Testis (tissue), 2 donors: Measurements from ENCODE around the gene PGBD1.

Experiments
- CTCF ChIP-seq, 3 experiments: fragments of 450-650 bp in 2 of 3; fragments of 200-600 bp in 1 of 3; sonication (generic) in 1 of 3; IDR thresholded peaks; one replicate each; pipeline ENCODE4 v1.5.1; 2016 to 2019; ENCODE audit warnings: antibody characterized with exemption in 3 of 3, mild to moderate bottlenecking in 2 of 3, moderate library complexity in 1 of 3
- POLR2A ChIP-seq: fragments of 450-650 bp; IDR thresholded peaks from one replicate; pipeline ENCODE4 v1.6.1; 2017; ENCODE audit warnings: antibody characterized with exemption, mild to moderate bottlenecking, moderate library complexity

GRCh38 chr6:28337121-28337520 lies 55.7 kb downstream of the PGBD1 start:
- TF ChIP-seq POLR2A: no peak
- TF ChIP-seq CTCF (IDR thresholded peaks at IDR 0.05): no peak
